ENCODE data around the gene GYS2. TPM values are rescaled to one million over a fixed set of nuclear protein-coding genes. Genes with fewer than 3 reads are reported as not detected.

Gene GYS2
- total and polyA plus RNA-seq, 9 of the 15 experiments (the other 6 are each of a cell fraction or from before 2014, with no cell fraction given), result not detected

DNA sequence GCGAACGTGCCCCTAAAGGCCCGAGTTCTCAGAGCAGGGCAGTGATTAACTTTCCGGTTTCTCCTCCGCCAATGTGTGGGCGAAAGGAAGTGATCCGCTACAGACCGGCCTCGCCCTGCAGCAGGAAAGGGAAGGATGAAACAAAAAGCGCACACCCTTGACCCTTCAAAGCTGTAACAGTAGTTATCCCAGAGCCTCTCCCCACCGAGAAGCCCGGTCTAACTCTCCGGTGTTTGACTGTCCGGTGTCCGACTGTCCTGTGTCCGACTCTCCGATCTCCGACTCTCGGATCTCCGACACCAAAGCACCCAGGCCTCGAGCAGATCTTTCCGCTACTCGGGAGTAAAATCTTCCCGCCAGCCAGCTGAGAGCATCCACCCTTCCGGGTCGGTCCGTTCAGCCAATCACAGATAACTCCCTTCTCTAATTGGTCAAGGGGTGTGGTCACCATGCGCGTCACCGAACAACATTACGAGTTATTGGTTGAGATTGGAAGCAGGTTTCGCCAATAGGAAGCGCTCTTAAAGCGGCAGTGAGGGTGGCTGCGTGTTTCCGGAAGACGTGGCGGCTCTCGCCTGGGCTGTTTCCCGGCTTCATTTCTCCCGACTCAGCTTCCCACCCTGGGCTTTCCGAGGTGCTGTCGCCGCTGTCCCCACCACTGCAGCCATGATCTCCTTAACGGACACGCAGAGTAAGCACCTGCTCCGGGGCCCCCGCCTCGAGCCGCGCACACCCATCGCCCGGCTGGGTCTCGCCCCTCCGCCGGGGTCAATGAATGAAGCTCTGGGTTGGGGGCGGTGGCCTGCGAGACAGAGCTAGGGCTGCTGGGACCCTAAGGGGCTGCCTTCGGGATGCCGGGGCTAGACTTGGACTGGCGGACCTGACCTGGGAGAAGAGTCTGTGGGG is 103.1 kb downstream of the GYS2 start, which contains the start of the genes GOLT1B and RECQL (continued):
- TF ChIP-seq, protein P1, sequence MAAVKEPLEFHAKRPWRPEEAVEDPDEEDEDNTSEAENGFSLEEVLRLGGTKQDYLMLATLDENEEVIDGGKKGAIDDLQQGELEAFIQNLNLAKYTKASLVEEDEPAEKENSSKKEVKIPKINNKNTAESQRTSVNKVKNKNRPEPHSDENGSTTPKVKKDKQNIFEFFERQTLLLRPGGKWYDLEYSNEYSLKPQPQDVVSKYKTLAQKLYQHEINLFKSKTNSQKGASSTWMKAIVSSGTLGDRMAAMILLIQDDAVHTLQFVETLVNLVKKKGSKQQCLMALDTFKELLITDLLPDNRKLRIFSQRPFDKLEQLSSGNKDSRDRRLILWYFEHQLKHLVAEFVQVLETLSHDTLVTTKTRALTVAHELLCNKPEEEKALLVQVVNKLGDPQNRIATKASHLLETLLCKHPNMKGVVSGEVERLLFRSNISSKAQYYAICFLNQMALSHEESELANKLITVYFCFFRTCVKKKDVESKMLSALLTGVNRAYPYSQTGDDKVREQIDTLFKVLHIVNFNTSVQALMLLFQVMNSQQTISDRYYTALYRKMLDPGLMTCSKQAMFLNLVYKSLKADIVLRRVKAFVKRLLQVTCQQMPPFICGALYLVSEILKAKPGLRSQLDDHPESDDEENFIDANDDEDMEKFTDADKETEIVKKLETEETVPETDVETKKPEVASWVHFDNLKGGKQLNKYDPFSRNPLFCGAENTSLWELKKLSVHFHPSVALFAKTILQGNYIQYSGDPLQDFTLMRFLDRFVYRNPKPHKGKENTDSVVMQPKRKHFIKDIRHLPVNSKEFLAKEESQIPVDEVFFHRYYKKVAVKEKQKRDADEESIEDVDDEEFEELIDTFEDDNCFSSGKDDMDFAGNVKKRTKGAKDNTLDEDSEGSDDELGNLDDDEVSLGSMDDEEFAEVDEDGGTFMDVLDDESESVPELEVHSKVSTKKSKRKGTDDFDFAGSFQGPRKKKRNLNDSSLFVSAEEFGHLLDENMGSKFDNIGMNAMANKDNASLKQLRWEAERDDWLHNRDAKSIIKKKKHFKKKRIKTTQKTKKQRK (IDR thresholded peaks at IDR 0.05; ENCODE audit: borderline replicate concordance, low read depth, low read length), result no peak
- peak; percentile 70; the same call in 1 of the 2 replicates for TF ChIP-seq ATF7 (IDR thresholded peaks at IDR 0.05)
- no peak for TF ChIP-seq PTRF (tag; IDR thresholded peaks at IDR 0.05)
- no peak for TF ChIP-seq MECOM (CRISPR knock-in tag; IDR thresholded peaks at IDR 0.05)
- TF ChIP-seq TFAM (CRISPR knock-in tag; conservative IDR thresholded peaks at IDR 0.05), result no peak
- TF ChIP-seq, protein P2, sequence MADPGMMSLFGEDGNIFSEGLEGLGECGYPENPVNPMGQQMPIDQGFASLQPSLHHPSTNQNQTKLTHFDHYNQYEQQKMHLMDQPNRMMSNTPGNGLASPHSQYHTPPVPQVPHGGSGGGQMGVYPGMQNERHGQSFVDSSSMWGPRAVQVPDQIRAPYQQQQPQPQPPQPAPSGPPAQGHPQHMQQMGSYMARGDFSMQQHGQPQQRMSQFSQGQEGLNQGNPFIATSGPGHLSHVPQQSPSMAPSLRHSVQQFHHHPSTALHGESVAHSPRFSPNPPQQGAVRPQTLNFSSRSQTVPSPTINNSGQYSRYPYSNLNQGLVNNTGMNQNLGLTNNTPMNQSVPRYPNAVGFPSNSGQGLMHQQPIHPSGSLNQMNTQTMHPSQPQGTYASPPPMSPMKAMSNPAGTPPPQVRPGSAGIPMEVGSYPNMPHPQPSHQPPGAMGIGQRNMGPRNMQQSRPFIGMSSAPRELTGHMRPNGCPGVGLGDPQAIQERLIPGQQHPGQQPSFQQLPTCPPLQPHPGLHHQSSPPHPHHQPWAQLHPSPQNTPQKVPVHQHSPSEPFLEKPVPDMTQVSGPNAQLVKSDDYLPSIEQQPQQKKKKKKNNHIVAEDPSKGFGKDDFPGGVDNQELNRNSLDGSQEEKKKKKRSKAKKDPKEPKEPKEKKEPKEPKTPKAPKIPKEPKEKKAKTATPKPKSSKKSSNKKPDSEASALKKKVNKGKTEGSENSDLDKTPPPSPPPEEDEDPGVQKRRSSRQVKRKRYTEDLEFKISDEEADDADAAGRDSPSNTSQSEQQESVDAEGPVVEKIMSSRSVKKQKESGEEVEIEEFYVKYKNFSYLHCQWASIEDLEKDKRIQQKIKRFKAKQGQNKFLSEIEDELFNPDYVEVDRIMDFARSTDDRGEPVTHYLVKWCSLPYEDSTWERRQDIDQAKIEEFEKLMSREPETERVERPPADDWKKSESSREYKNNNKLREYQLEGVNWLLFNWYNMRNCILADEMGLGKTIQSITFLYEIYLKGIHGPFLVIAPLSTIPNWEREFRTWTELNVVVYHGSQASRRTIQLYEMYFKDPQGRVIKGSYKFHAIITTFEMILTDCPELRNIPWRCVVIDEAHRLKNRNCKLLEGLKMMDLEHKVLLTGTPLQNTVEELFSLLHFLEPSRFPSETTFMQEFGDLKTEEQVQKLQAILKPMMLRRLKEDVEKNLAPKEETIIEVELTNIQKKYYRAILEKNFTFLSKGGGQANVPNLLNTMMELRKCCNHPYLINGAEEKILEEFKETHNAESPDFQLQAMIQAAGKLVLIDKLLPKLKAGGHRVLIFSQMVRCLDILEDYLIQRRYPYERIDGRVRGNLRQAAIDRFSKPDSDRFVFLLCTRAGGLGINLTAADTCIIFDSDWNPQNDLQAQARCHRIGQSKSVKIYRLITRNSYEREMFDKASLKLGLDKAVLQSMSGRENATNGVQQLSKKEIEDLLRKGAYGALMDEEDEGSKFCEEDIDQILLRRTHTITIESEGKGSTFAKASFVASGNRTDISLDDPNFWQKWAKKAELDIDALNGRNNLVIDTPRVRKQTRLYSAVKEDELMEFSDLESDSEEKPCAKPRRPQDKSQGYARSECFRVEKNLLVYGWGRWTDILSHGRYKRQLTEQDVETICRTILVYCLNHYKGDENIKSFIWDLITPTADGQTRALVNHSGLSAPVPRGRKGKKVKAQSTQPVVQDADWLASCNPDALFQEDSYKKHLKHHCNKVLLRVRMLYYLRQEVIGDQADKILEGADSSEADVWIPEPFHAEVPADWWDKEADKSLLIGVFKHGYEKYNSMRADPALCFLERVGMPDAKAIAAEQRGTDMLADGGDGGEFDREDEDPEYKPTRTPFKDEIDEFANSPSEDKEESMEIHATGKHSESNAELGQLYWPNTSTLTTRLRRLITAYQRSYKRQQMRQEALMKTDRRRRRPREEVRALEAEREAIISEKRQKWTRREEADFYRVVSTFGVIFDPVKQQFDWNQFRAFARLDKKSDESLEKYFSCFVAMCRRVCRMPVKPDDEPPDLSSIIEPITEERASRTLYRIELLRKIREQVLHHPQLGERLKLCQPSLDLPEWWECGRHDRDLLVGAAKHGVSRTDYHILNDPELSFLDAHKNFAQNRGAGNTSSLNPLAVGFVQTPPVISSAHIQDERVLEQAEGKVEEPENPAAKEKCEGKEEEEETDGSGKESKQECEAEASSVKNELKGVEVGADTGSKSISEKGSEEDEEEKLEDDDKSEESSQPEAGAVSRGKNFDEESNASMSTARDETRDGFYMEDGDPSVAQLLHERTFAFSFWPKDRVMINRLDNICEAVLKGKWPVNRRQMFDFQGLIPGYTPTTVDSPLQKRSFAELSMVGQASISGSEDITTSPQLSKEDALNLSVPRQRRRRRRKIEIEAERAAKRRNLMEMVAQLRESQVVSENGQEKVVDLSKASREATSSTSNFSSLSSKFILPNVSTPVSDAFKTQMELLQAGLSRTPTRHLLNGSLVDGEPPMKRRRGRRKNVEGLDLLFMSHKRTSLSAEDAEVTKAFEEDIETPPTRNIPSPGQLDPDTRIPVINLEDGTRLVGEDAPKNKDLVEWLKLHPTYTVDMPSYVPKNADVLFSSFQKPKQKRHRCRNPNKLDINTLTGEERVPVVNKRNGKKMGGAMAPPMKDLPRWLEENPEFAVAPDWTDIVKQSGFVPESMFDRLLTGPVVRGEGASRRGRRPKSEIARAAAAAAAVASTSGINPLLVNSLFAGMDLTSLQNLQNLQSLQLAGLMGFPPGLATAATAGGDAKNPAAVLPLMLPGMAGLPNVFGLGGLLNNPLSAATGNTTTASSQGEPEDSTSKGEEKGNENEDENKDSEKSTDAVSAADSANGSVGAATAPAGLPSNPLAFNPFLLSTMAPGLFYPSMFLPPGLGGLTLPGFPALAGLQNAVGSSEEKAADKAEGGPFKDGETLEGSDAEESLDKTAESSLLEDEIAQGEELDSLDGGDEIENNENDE (IDR thresholded peaks at IDR 0.05; ENCODE audit: low read depth, low read length), result no peak
- no peak for TF ChIP-seq FOXJ2 (tag; IDR thresholded peaks at IDR 0.05)
- no peak for TF ChIP-seq ILF3 (IDR thresholded peaks at IDR 0.05; ENCODE audit: borderline replicate concordance)
- TF ChIP-seq HCFC1 (IDR thresholded peaks at IDR 0.05; ENCODE audit: low read depth, low read length), result no peak; the same call in 1 of the 2 replicates
- no peak for TF ChIP-seq ADNP (tag; IDR thresholded peaks at IDR 0.05)
- peak; percentile 33 to 90; a peak in 3 of 4 replicates for TF ChIP-seq HDAC1 (IDR thresholded peaks at IDR 0.05)
- TF ChIP-seq NFYB (IDR thresholded peaks at IDR 0.05; ENCODE audit: extremely low read depth, insufficient read length), result peak; percentile 96
- TF ChIP-seq SMARCA5 (IDR thresholded peaks at IDR 0.05), result no peak

Measured in K562 (cell line).